Astrocyte of the cerebellum (primary cell): ENCODE results near the gene TMSB10.

Source experiments
- DNase-seq: peaks from one replicate; pipeline ENCODE4 v3.0.0-alpha.2; 2011; ENCODE audit warnings: low read depth
- H3K4me3 ChIP-seq: 2 replicates; pipeline ENCODE4 v1.5.1; 2011; ENCODE audit warnings: mild to moderate bottlenecking, low read depth, low read length, moderate library complexity
- CTCF ChIP-seq: IDR thresholded peaks from 2 replicates; pipeline ENCODE4 v1.5.1; 2012; ENCODE audit warnings: low read length, low read depth, moderate library complexity, mild to moderate bottlenecking; ENCODE audit errors: missing control alignments
- in situ Hi-C: cut with HindIII; loops from 2 replicates; pipeline ENCODE4 v1.10.0; 2017; ENCODE audit warnings: low sequenced_read_pairs

TMSB10 gene

GRCh38 chr2:84891355-84892010 is 14.0 kb upstream of the TMSB10 start:
- in situ Hi-C loops = no loop called here
- H3K4me3 ChIP-seq = no peak overlapping the region
- no peak for DNase-seq
- TF ChIP-seq CTCF = no peak

GRCh38 chr2:84894131-84894586 is 11.3 kb upstream of the TMSB10 start:
- no peak for TF ChIP-seq CTCF
- DNase-seq = no peak
- no peak overlapping the region for H3K4me3 ChIP-seq
- in situ Hi-C loops = no loop called here

GRCh38 chr2:84894758-84895520 is 10.5 kb upstream of the TMSB10 start:
- no peak overlapping the region for H3K4me3 ChIP-seq
- no peak for TF ChIP-seq CTCF
- in situ Hi-C loops = no loop called here
- no peak for DNase-seq

- DNase-seq = no peak
- in situ Hi-C loops = no loop called here
- H3K4me3 ChIP-seq = no peak overlapping the region
- TF ChIP-seq CTCF = no peak
These were observed 8.9 kb upstream of the TMSB10 start for GRCh38 chr2:84896567-84896966.

- no peak for TF ChIP-seq CTCF
- DNase-seq = no peak
- in situ Hi-C loops = no loop called here
- no peak overlapping the region for H3K4me3 ChIP-seq
These were observed 7.7 kb upstream of the TMSB10 start for GRCh38 chr2:84897773-84898172.

GRCh38 chr2:84899304-84900204 is 5.9 kb upstream of the TMSB10 start:
- no peak for TF ChIP-seq CTCF
- in situ Hi-C loops = loop anchor here (10.0 kb wide), 1 partner anchor 65 kb away; no protein-coding TSS in a partner anchor
- no peak overlapping the region for H3K4me3 ChIP-seq
- no peak for DNase-seq
